ENCODE data around the gene ARHGAP44. TPM values are rescaled to one million over a fixed set of nuclear protein-coding genes. Genes with fewer than 3 reads are reported as not detected.

Gene ARHGAP44
- total RNA-seq, 4 donors from 2014 or later = 11.2 to 19.7 (median 14.9) TPM

GRCh38 chr17:12883472-12883871 is 94.2 kb downstream of the ARHGAP44 start:
- no peak overlapping the region for H3K27ac ChIP-seq
- no peaks in the 10 kb centered on the region for H3K36me3 ChIP-seq
- no peak overlapping the region for H3K4me3 ChIP-seq
- no peaks in the 10 kb centered on the region for H3K4me1 ChIP-seq
- no peaks in the 10 kb centered on the region for H3K9me3 ChIP-seq
- TF ChIP-seq CTCF (IDR thresholded peaks at IDR 0.05) (no peak), POLR2A (IDR thresholded peaks at IDR 0.05) (no peak)
- no peak for DNase-seq
- H3K27me3 ChIP-seq = no peaks in the 10 kb centered on the region

GRCh38 chr17:12887088-12887487 is 97.8 kb downstream of the ARHGAP44 start:
- TF ChIP-seq CTCF (IDR thresholded peaks at IDR 0.05) (no peak), POLR2A (IDR thresholded peaks at IDR 0.05) (no peak)
- no peak overlapping the region for H3K4me3 ChIP-seq
- no peaks in the 10 kb centered on the region for H3K4me1 ChIP-seq
- H3K9me3 ChIP-seq = no peaks in the 10 kb centered on the region
- H3K27ac ChIP-seq = no peak overlapping the region
- H3K36me3 ChIP-seq = no peaks in the 10 kb centered on the region
- H3K27me3 ChIP-seq = no peaks in the 10 kb centered on the region
- no peak for DNase-seq

- no peak for TF ChIP-seq POLR2A (IDR thresholded peaks at IDR 0.05)
- TF ChIP-seq CTCF (IDR thresholded peaks at IDR 0.05) = no peak
- Histone ChIP-seq H3K9me3 (peaks cover 0 to 4% (median 0%) of the 10 kb centered on the region in 4 donors), H3K27ac (no peak overlapping the region), H3K4me3 (no peak overlapping the region), H3K36me3 (no peaks in the 10 kb centered on the region), H3K4me1 (no peaks in the 10 kb centered on the region), H3K27me3 (no peaks in the 10 kb centered on the region)
- no peak for DNase-seq
These were observed 107.0 kb downstream of the ARHGAP44 start for GRCh38 chr17:12896180-12896785.

DNA sequence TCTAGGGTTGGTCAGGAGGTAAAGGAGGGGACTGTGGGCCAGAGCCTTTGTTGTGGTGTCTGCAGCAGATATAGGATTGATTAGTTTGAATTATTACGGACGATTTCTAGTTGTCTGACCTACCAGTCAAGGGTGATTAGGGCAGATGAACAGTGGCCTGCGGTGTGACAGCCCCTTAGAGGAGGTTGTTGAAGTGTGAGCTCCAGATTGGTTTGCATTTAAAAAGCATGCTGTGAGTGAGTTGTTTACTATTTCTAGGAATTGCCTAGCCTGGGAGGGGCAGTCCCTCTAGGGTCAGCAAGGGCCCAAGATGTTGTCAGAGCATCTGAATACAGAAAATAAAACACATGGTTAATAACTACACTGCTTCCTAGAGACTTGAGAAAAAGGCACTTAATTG is 108.8 kb downstream of the ARHGAP44 start:
- H3K27me3 ChIP-seq = no peaks in the 10 kb centered on the region
- H3K36me3 ChIP-seq = no peaks in the 10 kb centered on the region
- no peak overlapping the region for H3K27ac ChIP-seq
- H3K4me1 ChIP-seq = no peaks in the 10 kb centered on the region
- peaks cover 0 to under 1% (median 0%) of the 10 kb centered on the region in 4 donors for H3K9me3 ChIP-seq
- TF ChIP-seq CTCF (IDR thresholded peaks at IDR 0.05) = no peak
- TF ChIP-seq POLR2A (IDR thresholded peaks at IDR 0.05) = no peak
- H3K4me3 ChIP-seq = no peak overlapping the region
- no peak for DNase-seq

DNA sequence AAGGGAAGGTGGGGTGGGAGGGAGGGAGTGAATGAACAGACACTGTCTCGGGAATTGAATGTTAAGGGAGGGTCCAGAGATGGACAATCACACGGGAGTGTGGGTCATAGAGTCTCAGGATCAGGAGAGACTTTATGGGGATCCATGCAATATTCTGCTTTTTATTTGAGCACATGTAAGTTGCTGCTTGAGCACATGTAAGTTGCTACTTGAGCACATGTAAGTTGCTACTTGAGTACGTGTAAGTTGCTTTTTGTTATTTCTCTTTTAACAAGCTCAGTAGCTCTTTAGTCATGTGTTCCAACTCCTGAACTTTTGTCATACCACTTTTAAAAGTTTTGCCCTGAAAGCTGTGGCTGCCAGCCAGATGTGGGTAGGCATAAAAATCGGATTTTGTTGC is 110.3 kb downstream of the ARHGAP44 start:
- H3K27me3 ChIP-seq = no peaks in the 10 kb centered on the region
- H3K27ac ChIP-seq = no peak overlapping the region
- no peaks in the 10 kb centered on the region for H3K4me1 ChIP-seq
- H3K36me3 ChIP-seq = no peaks in the 10 kb centered on the region
- DNase-seq = no peak
- no peaks in the 10 kb centered on the region for H3K9me3 ChIP-seq
- TF ChIP-seq POLR2A (IDR thresholded peaks at IDR 0.05) (no peak), CTCF (IDR thresholded peaks at IDR 0.05) (no peak)
- H3K4me3 ChIP-seq = no peak overlapping the region

GRCh38 chr17:12900474-12900873 is 111.2 kb downstream of the ARHGAP44 start:
- Histone ChIP-seq H3K4me1 (no peaks in the 10 kb centered on the region), H3K9me3 (no peaks in the 10 kb centered on the region), H3K27me3 (no peaks in the 10 kb centered on the region), H3K4me3 (no peak overlapping the region), H3K36me3 (no peaks in the 10 kb centered on the region), H3K27ac (no peak overlapping the region)
- DNase-seq = no peak
- TF ChIP-seq POLR2A (IDR thresholded peaks at IDR 0.05) = no peak
- TF ChIP-seq CTCF (IDR thresholded peaks at IDR 0.05) = no peak
